Measurements from ENCODE around the gene STXBP5. TPM values are rescaled to one million over a fixed set of nuclear protein-coding genes. Genes with fewer than 3 reads are reported as not detected.

The STXBP5 gene
- polyA plus RNA-seq, 1 donor (not counting 4 experiments of a cell fraction or from before 2014, with no cell fraction given), result 19.4 TPM

DNA sequence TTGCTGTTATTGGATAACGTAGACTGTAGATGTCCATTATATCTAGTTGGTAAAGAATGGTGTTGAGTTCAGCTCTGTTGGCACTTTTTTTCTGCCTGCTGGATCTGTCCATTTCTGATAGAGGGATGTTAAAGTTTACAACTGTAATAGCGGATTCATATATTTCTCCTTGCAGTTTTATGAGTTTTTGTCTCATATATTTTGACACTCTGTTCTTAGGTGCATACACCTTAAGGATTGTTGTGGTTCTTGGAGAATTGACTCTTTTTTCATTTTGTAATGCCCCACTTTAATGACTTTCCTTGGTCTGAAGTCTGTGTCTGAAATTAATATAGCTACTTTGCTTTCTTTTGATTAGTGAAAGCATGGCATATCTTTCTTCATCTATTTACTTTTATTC lies 16.1 kb downstream of the STXBP5 start:
- Histone ChIP-seq H3K79me2 (ENCODE audit: control insufficient read depth, insufficient read depth, low read length) (peaks cover 19% of the 10 kb centered on the region), H3K9me3 (ENCODE audit: control insufficient read depth, low read depth, low read length) (no peaks in the 10 kb centered on the region), H3K4me2 (ENCODE audit: control insufficient read depth, extremely low read depth, insufficient read depth, low read depth, low read length) (no peak overlapping the region), H3K4me3 (ENCODE audit: control insufficient read depth in 2 of 3, extremely low read depth in 1 of 3, insufficient read depth in 2 of 3, low read depth in 1 of 3, low read length in 3 of 3) (no peak overlapping the region), H4K20me1 (ENCODE audit: control insufficient read depth, extremely low read depth, insufficient read depth, low read length) (no peaks in the 10 kb centered on the region), H3K9ac (ENCODE audit: control insufficient read depth, extremely low read depth, insufficient read depth, low read length) (no peak overlapping the region), H3K9me1 (ENCODE audit: control insufficient read depth, extremely low read depth, insufficient read depth, low read length) (no peaks in the 10 kb centered on the region), H3K4me1 (ENCODE audit: control insufficient read depth, extremely low read depth, insufficient read depth, low read length) (no peaks in the 10 kb centered on the region), H2AFZ (ENCODE audit: control insufficient read depth, low read length) (no peak overlapping the region), H3K27ac (ENCODE audit: control insufficient read depth, insufficient read depth, low read length) (no peak overlapping the region), H3K36me3 (ENCODE audit: control insufficient read depth in 2 of 2, extremely low read depth in 1 of 2, insufficient read depth in 2 of 2, low read length in 2 of 2) (peaks cover 2 to 4% of the 10 kb centered on the region in 2 experiments), H3K27me3 (ENCODE audit: control insufficient read depth, extremely low read depth, insufficient read depth, low read length) (no peaks in the 10 kb centered on the region)
- TF ChIP-seq, protein P1, sequence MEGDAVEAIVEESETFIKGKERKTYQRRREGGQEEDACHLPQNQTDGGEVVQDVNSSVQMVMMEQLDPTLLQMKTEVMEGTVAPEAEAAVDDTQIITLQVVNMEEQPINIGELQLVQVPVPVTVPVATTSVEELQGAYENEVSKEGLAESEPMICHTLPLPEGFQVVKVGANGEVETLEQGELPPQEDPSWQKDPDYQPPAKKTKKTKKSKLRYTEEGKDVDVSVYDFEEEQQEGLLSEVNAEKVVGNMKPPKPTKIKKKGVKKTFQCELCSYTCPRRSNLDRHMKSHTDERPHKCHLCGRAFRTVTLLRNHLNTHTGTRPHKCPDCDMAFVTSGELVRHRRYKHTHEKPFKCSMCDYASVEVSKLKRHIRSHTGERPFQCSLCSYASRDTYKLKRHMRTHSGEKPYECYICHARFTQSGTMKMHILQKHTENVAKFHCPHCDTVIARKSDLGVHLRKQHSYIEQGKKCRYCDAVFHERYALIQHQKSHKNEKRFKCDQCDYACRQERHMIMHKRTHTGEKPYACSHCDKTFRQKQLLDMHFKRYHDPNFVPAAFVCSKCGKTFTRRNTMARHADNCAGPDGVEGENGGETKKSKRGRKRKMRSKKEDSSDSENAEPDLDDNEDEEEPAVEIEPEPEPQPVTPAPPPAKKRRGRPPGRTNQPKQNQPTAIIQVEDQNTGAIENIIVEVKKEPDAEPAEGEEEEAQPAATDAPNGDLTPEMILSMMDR (optimal IDR thresholded peaks at IDR 0.05 in 1 of 3, IDR thresholded peaks at IDR 0.05 in 1 of 3, conservative IDR thresholded peaks at IDR 0.05 in 1 of 3; ENCODE audit: extremely low read depth in 1 of 3, insufficient read depth in 2 of 3, low read length in 3 of 3), result no peak
- TF ChIP-seq EZH2 (IDR thresholded peaks at IDR 0.05; ENCODE audit: low read length), result no peak
- no peak for FAIRE-seq
- no peak for DNase-seq (ENCODE audit: low read depth, low spot score)
- dilution Hi-C loops (cut with MboI; ENCODE audit: extremely low pct_ligation_motif_present, low sequenced_read_pairs), result no loop called here

DNA sequence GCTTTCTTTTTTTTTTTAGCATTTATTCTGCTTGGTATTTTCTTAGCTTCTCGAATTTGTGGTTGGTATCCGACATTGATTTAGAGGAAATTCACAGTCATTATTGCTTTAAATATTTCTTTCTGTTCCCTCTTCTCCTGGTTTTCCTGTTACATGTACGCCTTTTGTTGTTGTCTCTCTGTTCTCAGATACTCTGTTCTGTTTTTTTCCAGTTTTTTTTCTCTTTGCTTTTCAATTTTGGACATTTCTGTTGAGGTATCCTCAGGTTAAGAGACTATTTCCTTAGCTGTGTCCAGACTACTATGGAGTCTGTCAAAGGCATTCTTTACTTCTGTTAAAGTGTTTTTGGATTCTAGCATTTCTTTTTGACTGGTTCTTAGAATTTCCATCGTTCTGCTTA lies 17.5 kb downstream of the STXBP5 start:
- no peaks in the 10 kb centered on the region for H3K9me1 ChIP-seq (ENCODE audit: control insufficient read depth, extremely low read depth, insufficient read depth, low read length)
- no peak overlapping the region for H3K27ac ChIP-seq (ENCODE audit: control insufficient read depth, insufficient read depth, low read length)
- H3K79me2 ChIP-seq (ENCODE audit: control insufficient read depth, insufficient read depth, low read length), result peaks cover 19% of the 10 kb centered on the region
- TF ChIP-seq EZH2 (IDR thresholded peaks at IDR 0.05; ENCODE audit: low read length), result no peak
- TF ChIP-seq, protein P1 (optimal IDR thresholded peaks at IDR 0.05 in 1 of 3, IDR thresholded peaks at IDR 0.05 in 1 of 3, conservative IDR thresholded peaks at IDR 0.05 in 1 of 3; ENCODE audit: extremely low read depth in 1 of 3, insufficient read depth in 2 of 3, low read length in 3 of 3), result no peak
- H4K20me1 ChIP-seq (ENCODE audit: control insufficient read depth, extremely low read depth, insufficient read depth, low read length), result no peaks in the 10 kb centered on the region
- H3K9ac ChIP-seq (ENCODE audit: control insufficient read depth, extremely low read depth, insufficient read depth, low read length), result no peak overlapping the region
- no peak overlapping the region for H3K4me3 ChIP-seq (ENCODE audit: control insufficient read depth in 2 of 3, extremely low read depth in 1 of 3, insufficient read depth in 2 of 3, low read depth in 1 of 3, low read length in 3 of 3)
- dilution Hi-C loops (cut with MboI; ENCODE audit: extremely low pct_ligation_motif_present, low sequenced_read_pairs), result no loop called here
- H3K4me2 ChIP-seq (ENCODE audit: control insufficient read depth, extremely low read depth, insufficient read depth, low read depth, low read length), result no peak overlapping the region
- DNase-seq (ENCODE audit: low read depth, low spot score), result no peak
- H3K4me1 ChIP-seq (ENCODE audit: control insufficient read depth, extremely low read depth, insufficient read depth, low read length), result no peaks in the 10 kb centered on the region
- no peaks in the 10 kb centered on the region for H3K27me3 ChIP-seq (ENCODE audit: control insufficient read depth, extremely low read depth, insufficient read depth, low read length)
- H3K9me3 ChIP-seq (ENCODE audit: control insufficient read depth, low read depth, low read length), result no peaks in the 10 kb centered on the region
- no peak overlapping the region for H2AFZ ChIP-seq (ENCODE audit: control insufficient read depth, low read length)
- H3K36me3 ChIP-seq (ENCODE audit: control insufficient read depth in 2 of 2, extremely low read depth in 1 of 2, insufficient read depth in 2 of 2, low read length in 2 of 2), result peaks cover 2 to 10% of the 10 kb centered on the region in 2 experiments
- no peak for FAIRE-seq
